Thyroid gland (tissue), 4 donors: Measurements from ENCODE around the gene NT5E. TPM values are rescaled to one million over a fixed set of nuclear protein-coding genes. Genes with fewer than 3 reads are reported as not detected.

Source experiments
- DNase-seq, 2 donors: peaks; one replicate each; pipeline ENCODE4 v3.0.0-alpha.2; 2019
- H3K27ac ChIP-seq, 3 donors: fragments of 200-600 bp; sonication (generic); 1 replicate in 2 of 3; 2 replicates in 1 of 3; pipeline ENCODE4 v1.5.1; 2016 to 2019; ENCODE audit warnings: mild to moderate bottlenecking in 1 of 3, moderate library complexity in 1 of 3
- H3K27me3 ChIP-seq: fragments of 200-600 bp; sonication (generic); one replicate; pipeline ENCODE4 v1.5.1; 2019
- H3K36me3 ChIP-seq, 2 donors: fragments of 200-600 bp; sonication (generic); one replicate each; pipeline ENCODE4 v1.5.1; 2016 to 2019
- H3K4me1 ChIP-seq, 2 donors: fragments of 200-600 bp; sonication (generic); one replicate each; pipeline ENCODE4 v1.5.1; 2017 to 2019
- H3K4me3 ChIP-seq, 3 donors: fragments of 200-600 bp; sonication (generic); replicated peaks in 1 of 3; 1 replicate in 2 of 3; 2 replicates in 1 of 3; pipeline ENCODE4 v1.5.1; 2016; ENCODE audit warnings: mild to moderate bottlenecking in 1 of 3
- H3K9me3 ChIP-seq: fragments of 200-600 bp; sonication (generic); one replicate; pipeline ENCODE4 v1.5.1; 2017
- POLR2A ChIP-seq, 2 donors: fragments of 450-650 bp; IDR thresholded peaks; one replicate each; pipeline ENCODE4 v1.6.1; 2017; ENCODE audit warnings: antibody characterized with exemption in 2 of 2, mild to moderate bottlenecking in 2 of 2, moderate library complexity in 1 of 2
- WGBS, 2 donors: methylation state at CpG; one replicate each; pipeline ENCODE4 v1.1.5; 2017; 5-methylcytosine and 5-hydroxymethylcytosine counted together
- intact Hi-C: fragments of 100-400 bp; cut with DNase I; formaldehyde crosslinking; loops from one replicate; pipeline ENCODE4 v1.15.1; 2023
- total RNA-seq, 4 donors: library from RNA; depleted of rRNA; stranded (reverse); fragments of >200 nt; gene quantifications; one replicate each; pipeline ENCODE4 v1.2.3, GENCODE V29; 2016
- TF ChIP-seq, protein P1 (sequence below), 6 experiments: fragments of 200-600 bp in 3 of 6; fragments of 450-650 bp in 3 of 6; sonication (generic) in 3 of 6; IDR thresholded peaks; one replicate each; pipeline ENCODE4 v1.5.1; 2016 to 2019; ENCODE audit warnings: antibody characterized with exemption in 6 of 6, mild to moderate bottlenecking in 2 of 6, inconsistent platforms in 1 of 6, moderate library complexity in 1 of 6

The NT5E gene
- total RNA-seq, 4 donors from 2014 or later, result 89.6 to 174 (median 122) TPM

DNA sequence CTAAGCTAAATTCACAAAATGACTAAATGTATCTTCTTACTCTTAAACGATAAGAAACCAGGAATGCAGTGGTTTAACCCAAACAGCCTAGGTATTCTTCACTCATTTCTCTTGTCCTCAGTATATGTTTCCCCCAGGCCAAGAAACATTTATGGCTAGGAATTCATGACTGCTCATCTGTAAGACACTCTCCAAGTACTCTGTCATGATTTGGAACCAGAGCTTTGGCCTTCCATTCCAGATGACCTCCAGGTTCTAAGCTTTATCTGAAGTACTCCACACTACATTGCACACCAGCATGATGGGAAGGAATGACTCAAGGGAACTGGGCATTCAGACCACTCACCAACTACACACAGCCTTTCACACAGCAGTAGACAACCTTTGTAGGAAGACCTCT lies 29.3 kb downstream of the NT5E start:
- DNase-seq, result no peak
- H3K9me3 ChIP-seq, result no peaks in the 10 kb centered on the region
- no peaks in the 10 kb centered on the region for H3K27me3 ChIP-seq
- intact Hi-C loops, result no loop called here
- H3K4me1 ChIP-seq, result peaks cover 0 to 10% of the 10 kb centered on the region in 2 donors
- no peak overlapping the region for H3K4me3 ChIP-seq
- H3K27ac ChIP-seq, result no peak overlapping the region
- WGBS, 2 donors, result 89 to 95% methylated on average over 1 of the region's 1 CpG
- no peaks in the 10 kb centered on the region for H3K36me3 ChIP-seq
- TF ChIP-seq, protein P1, sequence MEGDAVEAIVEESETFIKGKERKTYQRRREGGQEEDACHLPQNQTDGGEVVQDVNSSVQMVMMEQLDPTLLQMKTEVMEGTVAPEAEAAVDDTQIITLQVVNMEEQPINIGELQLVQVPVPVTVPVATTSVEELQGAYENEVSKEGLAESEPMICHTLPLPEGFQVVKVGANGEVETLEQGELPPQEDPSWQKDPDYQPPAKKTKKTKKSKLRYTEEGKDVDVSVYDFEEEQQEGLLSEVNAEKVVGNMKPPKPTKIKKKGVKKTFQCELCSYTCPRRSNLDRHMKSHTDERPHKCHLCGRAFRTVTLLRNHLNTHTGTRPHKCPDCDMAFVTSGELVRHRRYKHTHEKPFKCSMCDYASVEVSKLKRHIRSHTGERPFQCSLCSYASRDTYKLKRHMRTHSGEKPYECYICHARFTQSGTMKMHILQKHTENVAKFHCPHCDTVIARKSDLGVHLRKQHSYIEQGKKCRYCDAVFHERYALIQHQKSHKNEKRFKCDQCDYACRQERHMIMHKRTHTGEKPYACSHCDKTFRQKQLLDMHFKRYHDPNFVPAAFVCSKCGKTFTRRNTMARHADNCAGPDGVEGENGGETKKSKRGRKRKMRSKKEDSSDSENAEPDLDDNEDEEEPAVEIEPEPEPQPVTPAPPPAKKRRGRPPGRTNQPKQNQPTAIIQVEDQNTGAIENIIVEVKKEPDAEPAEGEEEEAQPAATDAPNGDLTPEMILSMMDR (IDR thresholded peaks at IDR 0.05), result no peak
- no peak for TF ChIP-seq POLR2A (IDR thresholded peaks at IDR 0.05)

DNA sequence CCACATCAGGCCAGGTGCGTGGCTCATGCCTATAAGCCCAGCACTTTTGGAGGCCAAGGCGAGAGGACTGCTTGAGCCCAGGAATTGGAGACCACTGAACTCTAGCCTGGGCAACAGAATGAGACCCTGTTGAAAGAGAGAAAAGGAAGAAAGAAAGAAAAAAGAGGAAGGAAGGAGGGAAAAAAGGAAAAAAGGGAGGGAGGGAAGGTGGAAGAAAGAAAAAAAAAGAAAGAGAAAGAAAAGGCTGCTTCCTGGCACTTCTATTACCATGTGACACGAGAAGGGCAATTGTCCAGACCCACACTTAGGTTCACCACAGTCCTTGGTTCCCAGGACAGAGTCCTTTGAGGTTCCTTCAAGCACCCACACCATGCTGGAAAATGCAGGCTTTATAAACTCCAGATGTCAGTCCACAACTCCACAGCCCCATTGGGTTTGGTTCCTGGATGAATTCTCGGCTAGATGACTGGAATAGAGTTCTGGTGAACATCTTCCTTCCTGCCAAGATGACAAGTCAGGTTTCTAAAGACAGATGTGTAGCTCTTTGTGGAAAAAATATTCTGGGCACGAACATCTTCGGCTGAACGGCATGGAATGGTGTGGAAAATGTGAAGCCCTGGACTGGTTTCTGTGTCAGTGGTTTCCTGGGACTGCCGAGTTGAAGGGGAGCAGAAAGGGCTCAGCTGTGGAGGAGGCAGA lies 32.5 kb downstream of the NT5E start:
- TF ChIP-seq POLR2A (IDR thresholded peaks at IDR 0.05), result no peak
- TF ChIP-seq, protein P1 (IDR thresholded peaks at IDR 0.05), result no peak
- intact Hi-C loops, result loop anchor here (2.0 kb wide), 1 partner anchor 130 kb away; no protein-coding TSS in a partner anchor
- no peak for DNase-seq
- no peaks in the 10 kb centered on the region for H3K9me3 ChIP-seq
- 78 to 86% methylated on average over 8 of the region's 8 CpGs for WGBS, 2 donors
- H3K4me1 ChIP-seq, result peaks cover 0 to 10% of the 10 kb centered on the region in 2 donors
- no peaks in the 10 kb centered on the region for H3K36me3 ChIP-seq
- no peak overlapping the region for H3K4me3 ChIP-seq
- H3K27me3 ChIP-seq, result no peaks in the 10 kb centered on the region
- H3K27ac ChIP-seq, result peak overlapping the region in 1 of 3 donors; percentile 6

DNA sequence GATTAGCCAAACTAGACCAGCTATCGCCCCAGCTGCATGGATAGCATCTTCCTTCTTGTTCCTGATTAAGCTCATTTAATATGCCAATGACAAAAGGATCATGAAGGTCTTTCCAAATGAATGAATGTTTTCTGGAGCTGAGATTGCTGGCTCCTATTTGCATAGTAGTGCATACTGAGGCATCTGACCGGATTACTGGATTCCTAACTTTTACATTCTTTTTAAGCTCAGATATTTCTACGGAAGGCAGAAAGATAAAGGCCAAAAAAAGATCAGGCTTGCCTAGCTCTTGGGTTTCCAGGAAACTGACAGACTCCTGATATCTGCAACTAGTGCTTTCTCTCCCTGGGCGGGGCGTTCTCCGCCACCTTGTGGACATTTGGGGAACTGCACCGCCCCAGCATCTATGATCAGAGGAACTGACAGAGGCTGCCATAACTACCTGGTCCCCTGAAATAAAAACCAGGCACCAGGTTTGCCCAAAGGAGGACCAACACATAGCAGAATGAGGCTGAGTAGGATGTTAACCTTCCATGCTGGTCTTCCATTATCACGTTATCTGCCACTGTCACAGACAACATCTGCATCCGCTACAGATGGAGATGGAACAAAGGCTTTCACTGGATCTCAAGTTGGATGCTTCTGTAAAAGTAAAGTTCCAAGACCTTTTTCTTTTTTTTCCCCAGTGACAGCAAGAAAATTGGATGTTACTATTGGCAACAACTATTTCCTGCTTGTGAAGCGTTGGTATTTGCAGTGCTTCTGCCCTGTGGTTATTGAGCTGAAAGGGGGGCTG lies 33.2 kb downstream of the NT5E start:
- no peak overlapping the region for H3K27ac ChIP-seq
- no peaks in the 10 kb centered on the region for H3K9me3 ChIP-seq
- 31% methylated on average over 10 of the region's 10 CpGs for WGBS, 2 donors
- H3K4me3 ChIP-seq, result no peak overlapping the region
- no peak for TF ChIP-seq POLR2A (IDR thresholded peaks at IDR 0.05)
- TF ChIP-seq, protein P1 (IDR thresholded peaks at IDR 0.05), result peak; percentile 96 to 100 (median 98)
- no peaks in the 10 kb centered on the region for H3K36me3 ChIP-seq
- intact Hi-C loops, result loop anchor here (2.0 kb wide), 1 partner anchor 130 kb away; no protein-coding TSS in a partner anchor
- no peaks in the 10 kb centered on the region for H3K27me3 ChIP-seq
- H3K4me1 ChIP-seq, result peaks cover 0 to 10% of the 10 kb centered on the region in 2 donors
- DNase-seq, result peak; percentile 79 to 84

DNA sequence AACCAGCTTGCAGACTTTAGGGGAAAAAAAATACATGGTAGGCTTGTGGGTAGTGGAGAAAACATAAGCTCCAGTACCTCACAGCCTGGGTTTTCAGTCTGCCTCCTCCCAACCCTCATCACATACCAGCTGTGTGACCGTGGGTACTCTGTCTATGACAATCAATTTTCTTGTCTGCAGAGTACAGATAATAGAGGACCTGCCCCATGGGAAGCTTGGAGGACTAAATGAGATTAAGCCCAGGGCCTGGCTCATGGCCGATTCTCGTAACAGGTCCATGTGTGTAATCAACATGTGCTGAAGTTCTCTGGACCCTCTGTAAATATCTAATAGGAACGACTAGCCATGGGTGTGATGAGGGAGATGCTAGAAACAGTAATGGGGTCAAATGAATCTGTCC lies 34.0 kb downstream of the NT5E start:
- DNase-seq, result no peak
- TF ChIP-seq, protein P1 (IDR thresholded peaks at IDR 0.05), result no peak
- no peak for TF ChIP-seq POLR2A (IDR thresholded peaks at IDR 0.05)
- H3K9me3 ChIP-seq, result no peaks in the 10 kb centered on the region
- intact Hi-C loops, result loop anchor here (2.0 kb wide), 1 partner anchor 131 kb away; no protein-coding TSS in a partner anchor
- H3K4me1 ChIP-seq, result peaks cover 0 to 10% of the 10 kb centered on the region in 2 donors
- H3K27me3 ChIP-seq, result no peaks in the 10 kb centered on the region
- WGBS, 2 donors, result 79 to 81% methylated on average over 4 of the region's 4 CpGs
- no peaks in the 10 kb centered on the region for H3K36me3 ChIP-seq
- H3K27ac ChIP-seq, result no peak overlapping the region
- no peak overlapping the region for H3K4me3 ChIP-seq

DNA sequence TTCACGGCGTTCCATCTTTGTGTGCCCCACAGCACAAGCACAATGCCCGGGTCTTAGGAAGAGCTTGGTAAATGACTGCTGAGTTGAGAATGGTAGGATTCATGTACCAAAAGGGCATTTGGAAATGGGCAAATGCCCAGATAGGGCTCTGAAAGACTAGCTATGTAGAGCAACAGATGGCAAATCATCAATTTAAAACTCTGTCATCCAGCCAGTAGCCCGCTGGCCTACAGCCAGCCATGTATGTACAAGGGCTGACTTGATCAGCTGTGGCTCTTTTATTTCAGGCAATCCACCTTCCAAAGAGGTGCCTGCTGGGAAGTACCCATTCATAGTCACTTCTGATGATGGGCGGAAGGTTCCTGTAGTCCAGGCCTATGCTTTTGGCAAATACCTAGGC lies 35.1 kb downstream of the NT5E start:
- DNase-seq, result no peak
- intact Hi-C loops, result no loop called here
- no peaks in the 10 kb centered on the region for H3K36me3 ChIP-seq
- no peaks in the 10 kb centered on the region for H3K27me3 ChIP-seq
- 93 to 94% methylated on average over 5 of the region's 5 CpGs for WGBS, 2 donors
- H3K4me1 ChIP-seq, result peaks cover 0 to 10% of the 10 kb centered on the region in 2 donors
- no peak overlapping the region for H3K4me3 ChIP-seq
- no peak overlapping the region for H3K27ac ChIP-seq
- no peak for TF ChIP-seq POLR2A (IDR thresholded peaks at IDR 0.05)
- TF ChIP-seq, protein P1 (IDR thresholded peaks at IDR 0.05), result no peak
- no peaks in the 10 kb centered on the region for H3K9me3 ChIP-seq
